SW 1271 (cell line): ENCODE results near the gene TMEM106A.
"Not testable (repeated sequence)": the region's sequence is repeated elsewhere in the genome, so short reads cannot be mapped to it uniquely, and the experiment has no call there.

ENCODE experiments used
- DNase-seq, 2 experiments: peaks; one replicate each; lab custom pipeline; 2025; lab: John Stamatoyannopoulos, UW

Gene TMEM106A

DNA sequence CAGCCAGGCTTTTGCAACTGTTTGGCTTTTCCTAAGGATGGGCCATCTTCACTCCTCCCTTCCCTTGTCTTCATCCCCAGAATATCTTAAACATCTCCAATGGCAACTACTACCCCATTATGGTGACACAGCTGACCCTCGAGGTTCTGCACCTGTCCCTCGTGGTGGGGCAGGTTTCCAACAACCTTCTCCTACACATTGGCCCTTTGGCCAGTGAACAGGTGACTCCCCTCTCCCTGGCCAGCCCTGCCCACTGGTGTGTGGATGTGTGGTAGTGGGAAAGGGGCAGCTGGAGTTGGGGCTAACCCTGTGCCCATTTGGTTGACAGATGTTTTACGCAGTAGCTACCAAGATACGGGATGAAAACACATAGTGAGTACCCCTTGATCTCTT, 4.7 kb downstream of the TMEM106A start:
- no peak for DNase-seq

DNA sequence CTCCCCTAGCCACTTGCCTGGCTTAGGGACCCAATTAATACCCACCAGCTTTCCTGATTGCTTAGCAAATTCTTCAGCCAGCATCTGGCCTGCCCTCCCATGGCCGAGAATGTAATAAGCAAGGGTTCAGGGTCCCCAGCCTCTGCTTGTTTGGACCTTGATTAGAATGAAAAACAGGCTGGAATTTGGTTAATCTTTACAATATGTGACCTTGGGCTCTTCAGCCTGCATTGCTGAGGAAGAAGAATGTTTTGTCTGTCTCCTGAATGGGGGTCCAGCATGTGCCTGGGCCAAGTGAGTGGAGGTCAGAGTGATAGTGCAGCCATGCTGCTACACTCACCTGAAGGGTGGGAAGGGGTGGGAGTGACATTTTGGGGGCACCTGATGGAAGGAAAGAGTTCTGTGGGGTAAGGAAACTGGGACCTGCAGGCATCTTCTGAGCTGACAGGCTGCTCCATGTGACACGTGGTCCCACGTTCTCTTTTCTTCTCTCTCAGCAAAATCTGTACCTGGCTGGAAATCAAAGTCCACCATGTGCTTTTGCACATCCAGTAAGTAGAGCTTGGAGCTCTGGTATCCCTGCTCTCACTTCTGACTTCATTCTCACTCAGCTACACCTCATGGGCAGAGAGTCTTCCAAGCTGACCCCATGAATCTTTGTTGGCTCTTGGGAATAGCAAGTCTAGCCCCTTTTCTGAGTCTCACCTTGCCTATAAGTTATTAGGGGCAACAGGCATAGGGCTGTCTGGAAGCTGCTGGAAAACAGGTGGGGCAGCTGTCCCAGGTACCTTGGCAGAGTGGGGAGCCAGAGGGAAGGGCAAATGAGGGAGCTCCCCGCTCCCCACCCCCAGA, 5.3 kb downstream of the TMEM106A start:
- no peak for DNase-seq

DNA sequence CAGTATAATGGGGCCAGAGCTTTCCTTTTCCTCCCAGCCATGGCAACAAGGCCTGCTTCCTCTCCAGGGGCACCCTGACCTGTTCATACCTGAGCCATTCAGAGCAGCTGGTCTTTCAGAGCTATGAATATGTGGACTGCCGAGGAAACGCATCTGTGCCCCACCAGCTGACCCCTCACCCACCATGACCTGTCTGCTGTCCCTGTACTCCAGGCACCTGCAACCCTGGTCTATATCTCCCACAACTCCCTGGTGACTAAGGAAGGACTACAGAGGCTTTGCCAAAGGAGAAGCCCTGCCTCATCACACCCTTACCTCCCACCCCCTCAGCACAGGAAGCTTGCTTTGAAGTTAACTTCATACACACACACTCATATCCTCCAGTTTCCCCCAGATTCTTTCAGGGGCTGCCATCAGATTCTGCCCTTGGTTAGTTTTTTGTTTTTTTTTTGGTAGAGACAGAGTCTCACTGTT, 6.0 kb downstream of the TMEM106A start:
- DNase-seq, result no peak

DNA sequence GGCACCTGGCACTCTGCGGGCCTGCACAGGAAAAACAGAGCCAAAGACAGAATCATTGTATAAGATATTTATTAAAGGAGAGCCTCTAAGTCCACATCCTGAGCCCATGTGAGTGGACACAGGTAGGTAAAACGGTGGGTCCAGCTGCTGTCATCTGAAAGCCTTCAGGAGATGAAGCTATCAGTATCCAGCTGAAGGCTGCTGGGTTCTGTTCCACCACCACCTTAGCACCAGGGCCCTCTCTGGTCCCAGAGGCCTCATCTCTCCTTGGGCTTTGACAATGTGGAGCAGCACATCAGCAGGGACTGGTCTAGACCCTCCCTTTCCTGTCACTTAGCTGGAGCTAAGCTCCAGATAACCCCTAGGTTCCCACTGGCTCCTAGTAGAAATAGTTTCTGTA, 7.3 kb downstream of the TMEM106A start:
- DNase-seq, result no peak

DNA sequence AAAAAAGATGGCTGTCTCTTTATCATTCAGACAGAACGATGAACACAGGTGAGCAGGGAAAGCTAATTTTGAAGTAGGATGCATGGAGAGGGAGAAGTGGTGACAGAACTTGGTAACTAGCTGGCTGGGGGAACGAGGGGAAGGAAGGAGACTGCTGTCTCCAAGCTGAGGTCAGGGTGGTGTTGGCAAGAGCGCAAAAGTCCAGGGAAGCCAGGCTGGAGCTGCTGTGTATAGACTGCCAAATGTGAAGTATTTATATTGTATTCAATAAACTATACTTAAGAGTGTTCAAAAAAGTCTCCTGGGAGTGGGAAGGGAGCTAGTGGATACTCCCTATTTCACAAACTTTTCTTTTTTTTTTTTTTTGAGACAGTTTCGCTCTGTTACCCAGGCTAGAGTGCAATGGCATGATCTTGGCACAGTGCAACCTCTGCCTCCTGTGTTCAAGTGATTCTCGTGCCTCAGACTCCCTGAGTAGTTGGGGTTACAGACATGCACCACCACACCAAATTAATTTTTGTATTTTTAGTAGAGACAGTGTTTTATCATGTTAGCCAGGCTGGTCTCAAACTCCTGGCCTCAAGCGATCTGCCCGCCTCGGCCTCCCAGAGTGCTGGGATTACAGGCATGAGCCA, 8.2 kb downstream of the TMEM106A start:
- DNase-seq, result no peak

DNA sequence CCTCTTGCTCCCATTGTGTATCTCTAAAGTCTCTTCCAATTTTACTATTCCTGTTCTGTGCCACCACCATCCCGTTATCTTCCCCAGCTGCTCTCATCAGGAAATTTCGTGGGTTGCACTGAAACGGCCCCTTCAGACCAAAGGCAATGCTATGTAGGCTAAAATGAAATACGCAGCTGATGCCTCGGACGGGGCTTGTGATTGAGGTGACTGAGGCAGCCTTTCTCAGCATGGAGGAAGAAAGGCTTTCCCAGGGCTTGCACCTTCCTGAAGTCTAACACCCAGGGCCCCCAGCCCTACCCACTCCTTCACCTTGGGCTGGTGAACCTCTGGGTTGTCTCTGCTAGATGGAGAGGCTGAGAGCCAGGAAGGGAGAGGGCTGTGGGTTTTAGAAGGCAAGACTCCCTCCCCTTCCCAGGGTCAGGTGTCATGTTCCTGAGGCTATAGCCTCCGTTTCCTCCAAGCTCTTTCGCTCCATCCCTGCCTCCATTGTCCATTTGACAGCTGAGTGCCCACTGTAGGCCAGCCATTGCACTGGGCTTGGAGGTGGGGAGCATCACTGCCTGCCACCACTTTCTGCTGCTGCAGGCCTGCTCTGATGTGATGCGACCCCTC, 8.9 kb downstream of the TMEM106A start:
- no peak for DNase-seq

DNA sequence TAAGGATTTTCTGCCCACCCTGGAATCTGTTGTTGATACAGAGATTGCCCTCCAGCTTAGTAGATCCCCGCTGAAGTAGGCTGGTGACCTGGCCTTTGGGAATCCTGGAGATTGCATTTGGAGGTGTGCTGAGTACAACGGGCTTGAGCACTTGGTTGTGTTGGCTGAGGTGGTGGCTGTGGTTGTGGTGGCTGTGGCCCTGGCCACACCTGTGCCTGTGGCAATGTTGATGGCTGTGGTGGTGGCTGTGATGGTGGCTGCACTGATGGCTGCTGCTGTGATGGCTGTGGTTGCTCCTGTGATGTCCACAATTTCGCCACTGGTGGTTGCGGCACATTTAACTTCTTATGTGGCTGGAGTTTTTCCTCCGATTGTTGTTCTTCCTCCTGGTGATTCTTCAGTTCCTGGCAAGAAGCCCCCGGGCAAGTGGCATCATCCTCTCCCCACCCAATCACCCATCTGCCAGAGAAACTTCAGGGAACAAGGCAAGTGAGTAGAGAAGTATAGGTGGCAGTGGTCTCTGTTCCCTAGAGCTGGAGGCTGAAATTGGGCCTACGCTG, 12.6 kb downstream of the TMEM106A start:
- DNase-seq, result no peak

DNA sequence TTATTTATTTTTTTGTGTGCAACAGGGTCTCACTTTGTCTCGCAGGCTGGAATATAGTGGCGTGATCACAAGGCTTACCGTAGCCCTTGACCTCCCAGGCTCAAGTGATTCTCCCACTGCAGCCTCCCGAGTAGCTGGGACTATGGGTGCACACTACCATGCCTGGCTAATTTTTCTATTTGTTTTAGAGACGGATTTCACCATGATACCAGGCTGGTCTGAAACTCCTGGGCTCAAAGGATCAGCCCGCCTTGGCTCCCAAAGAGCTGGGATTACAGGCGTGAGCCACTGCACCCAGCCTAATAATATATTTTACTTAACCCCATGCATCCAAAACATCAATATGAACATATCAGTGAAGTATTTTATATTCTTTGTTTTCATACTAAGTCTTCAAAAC, 14.7 kb downstream of the TMEM106A start:
- no peak for DNase-seq

DNA sequence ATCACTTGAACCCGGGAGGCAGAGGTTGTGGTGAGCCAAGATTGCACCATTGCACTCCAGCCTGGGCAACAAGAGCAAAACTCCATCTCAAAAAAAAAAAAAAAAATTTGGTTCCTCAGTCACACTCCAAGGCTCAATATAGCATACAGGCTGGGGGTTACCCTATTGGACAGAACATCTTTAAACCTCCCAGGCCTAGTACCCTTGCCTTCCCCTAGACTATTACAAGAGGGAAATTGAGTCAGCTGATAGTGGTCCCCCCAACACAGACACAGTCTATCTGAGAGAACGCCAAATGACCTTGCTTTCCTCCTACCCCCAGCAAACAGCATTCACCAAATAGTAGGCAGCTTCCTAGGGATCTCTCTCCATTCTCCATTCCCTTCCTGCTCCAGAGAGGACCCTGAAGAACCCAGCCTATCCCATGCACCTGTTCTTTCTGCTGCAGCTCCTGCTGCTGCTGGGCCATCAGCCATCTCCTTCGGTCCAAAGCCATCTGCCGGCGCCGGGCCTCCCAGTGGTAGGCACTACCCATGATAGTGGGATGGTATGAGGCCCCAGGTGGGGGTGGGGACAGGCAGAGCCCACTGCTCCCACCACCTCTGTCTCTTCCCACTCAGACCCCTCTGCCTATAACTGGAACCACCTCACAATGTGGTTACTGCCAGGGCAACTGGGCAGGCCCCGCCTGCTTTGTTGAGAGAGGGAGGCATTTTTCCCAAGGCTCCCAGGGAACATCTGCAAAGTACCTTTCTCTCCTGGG, 16.5 kb downstream of the TMEM106A start, which contains the start of gene CCDC200:
Gene CCDC200 (minus strand): TSS at position 604 of the 763 bp plus-strand sequence. CDS start 69 bp downstream, at position 535.
- not testable (repeated sequence) for DNase-seq

DNA sequence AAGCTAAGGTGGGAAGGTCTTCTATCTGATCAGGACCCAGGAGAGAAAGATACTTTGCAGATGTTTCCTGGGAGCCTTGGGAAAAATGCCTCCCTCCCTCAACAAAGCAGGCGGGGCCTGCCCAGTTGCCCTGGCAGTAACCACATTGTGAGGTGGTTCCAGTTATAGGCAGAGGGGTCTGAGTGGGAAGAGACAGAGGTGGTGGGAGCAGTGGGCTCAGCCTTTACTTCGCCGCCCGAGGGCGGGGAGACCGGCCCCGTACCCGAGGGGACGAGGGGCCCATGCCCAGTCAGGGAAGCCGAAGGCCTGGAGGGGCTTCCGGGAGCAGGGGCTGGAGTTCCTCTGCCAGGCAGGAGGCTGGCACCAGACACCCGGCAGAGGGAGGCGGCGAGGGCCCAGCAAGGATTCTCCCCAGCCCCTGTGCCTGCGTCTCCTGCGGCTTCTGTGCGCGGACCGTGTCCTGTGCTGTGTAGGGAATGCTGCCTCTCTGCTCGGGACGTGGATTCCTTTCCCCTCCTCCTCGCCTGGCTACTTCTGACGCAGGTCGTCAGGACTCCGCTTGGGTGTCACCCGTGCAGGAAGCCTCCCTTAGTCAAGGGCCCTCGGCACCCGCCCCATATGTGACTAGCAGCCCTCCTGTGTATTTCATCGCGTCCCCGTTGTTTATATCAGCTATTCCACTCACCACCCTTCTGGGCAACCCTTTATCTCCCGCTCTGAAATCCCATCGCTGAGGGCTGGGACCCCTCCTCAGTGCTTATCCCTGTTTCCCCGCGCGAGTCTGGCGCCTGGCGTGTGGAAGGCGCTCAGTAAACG, 19.7 kb downstream of the TMEM106A start:
- not testable (repeated sequence) for DNase-seq

DNA sequence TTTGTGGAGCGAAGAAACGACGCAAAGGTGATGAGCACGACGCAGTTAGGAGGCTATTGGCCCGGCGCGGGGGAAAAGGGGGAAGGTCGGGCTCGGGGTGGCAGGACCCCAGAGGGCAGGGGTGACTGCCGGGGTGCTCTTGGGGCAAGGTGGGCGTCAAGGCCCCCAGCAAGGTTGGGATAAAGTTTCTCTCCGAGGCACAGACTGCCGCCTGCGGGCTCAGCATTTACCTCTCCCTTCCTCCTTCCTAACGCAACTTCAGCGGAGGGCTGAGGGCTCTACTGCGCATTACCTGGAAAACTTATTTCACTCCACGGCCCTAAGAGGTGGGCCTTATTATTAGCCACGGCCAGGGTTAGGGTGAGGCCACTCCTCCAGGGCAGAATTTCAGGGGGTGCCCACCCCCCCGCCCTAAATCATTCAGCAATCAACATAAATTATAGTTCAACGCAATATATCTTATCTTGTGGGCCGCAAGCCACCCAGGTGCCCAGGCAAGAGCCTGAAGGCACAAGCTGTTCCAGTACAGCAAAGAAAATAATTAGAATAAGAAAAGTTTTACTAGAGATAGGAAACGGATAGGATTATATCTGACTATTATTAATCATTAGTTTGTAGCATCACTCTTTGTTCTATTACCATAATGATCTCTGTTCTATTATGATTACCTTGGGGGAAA, 20.5 kb downstream of the TMEM106A start:
- DNase-seq, result not testable (repeated sequence)

DNA sequence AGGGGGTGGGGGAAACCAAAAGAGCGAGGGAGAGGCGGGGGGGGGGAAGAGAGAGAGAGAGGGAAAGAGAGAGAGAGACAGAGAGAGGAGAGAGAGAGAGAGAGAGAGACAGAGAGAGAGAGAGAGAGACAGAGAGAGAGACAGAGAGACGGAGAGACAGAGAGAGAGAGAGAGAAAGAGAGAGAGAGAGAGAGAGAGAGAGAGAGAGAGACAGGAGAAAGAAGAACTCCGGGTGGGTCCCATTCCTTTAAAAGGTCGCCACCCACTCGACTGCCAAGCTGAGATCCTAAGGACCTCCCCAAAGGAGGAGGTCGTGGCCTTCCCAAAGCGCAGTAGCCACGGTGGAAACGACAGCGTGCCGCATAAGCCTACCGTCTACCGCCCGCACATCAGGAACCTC, 21.6 kb downstream of the TMEM106A start:
- DNase-seq, result not testable (repeated sequence)

DNA sequence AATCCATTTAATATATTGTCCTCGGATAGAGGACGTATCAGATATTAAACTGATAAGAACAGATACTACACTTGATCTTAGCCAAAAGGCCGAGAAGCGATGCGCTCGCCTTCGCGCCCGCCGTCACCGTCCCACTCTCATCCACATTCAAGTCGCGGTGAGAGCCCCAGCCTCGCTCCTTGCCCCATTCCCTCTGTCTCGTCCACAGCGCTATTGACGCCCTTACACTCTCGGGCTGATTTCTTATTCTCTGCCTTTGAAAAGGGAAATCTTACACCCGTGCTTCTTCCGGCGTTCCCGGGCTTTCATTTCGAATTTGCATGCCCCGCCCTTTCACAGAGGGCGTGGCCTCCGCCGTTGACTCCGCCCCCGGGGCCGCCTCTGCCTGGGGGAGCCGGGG, 22.2 kb downstream of the TMEM106A start, which contains the start of gene RNU2-1:
Gene RNU2-1 (minus strand): TSS at position 101 of the 400 bp plus-strand sequence.
- not testable (repeated sequence) for DNase-seq

DNA sequence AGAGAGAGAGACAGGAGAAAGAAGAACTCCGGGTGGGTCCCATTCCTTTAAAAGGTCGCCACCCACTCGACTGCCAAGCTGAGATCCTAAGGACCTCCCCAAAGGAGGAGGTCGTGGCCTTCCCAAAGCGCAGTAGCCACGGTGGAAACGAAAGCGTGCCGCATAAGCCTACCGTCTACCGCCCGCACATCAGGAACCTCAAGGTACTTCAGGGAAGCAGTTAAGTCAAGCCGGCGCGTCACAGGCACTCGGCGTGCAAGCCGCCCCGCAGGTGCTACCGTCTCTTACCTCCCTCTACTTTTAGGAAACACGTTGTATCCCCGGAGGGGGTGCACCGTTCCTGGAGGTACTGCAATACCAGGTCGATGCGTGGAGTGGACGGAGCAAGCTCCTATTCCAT, 27.9 kb downstream of the TMEM106A start:
- DNase-seq, result not testable (repeated sequence)

DNA sequence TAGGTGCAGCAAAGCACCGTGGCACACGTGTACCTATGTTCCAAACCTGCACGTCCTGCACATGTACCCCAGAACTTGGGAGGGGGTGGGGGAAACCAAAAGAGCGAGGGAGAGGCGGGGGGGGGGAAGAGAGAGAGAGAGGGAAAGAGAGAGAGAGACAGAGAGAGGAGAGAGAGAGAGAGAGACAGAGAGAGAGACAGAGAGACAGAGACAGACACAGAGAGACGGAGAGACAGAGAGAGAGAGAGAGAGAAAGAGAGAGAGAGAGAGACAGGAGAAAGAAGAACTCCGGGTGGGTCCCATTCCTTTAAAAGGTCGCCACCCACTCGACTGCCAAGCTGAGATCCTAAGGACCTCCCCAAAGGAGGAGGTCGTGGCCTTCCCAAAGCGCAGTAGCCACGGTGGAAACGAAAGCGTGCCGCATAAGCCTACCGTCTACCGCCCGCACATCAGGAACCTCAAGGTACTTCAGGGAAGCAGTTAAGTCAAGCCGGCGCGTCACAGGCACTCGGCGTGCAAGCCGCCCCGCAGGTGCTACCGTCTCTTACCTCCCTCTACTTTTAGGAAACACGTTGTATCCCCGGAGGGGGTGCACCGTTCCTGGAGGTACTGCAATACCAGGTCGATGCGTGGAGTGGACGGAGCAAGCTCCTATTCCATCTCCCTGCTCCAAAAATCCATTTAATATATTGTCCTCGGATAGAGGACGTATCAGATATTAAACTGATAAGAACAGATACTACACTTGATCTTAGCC, 29.1 kb downstream of the TMEM106A start:
- not testable (repeated sequence) for DNase-seq

DNA sequence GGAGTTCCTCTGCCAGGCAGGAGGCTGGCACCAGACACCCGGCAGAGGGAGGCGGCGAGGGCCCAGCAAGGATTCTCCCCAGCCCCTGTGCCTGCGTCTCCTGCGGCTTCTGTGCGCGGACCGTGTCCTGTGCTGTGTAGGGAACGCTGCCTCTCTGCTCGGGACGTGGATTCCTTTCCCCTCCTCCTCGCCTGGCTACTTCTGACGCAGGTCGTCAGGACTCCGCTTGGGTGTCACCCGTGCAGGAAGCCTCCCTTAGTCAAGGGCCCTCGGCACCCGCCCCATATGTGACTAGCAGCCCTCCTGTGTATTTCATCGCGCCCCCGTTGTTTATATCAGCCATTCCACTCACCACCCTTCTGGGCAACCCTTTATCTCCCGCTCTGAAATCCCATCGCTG, 34.8 kb downstream of the TMEM106A start:
- not testable (repeated sequence) for DNase-seq
